Neural cell (in vitro differentiated cells): ENCODE data around the gene INPP5E. TPM values are rescaled to one million over a fixed set of nuclear protein-coding genes. Genes with fewer than 3 reads are reported as not detected.

Source experiments
- H2AFZ ChIP-seq: fragments of 200-600, 300-800 bp; sonication (generic), shearing (Covaris generic); 2 replicates; pipeline ENCODE4 v1.6.0; 2014; ENCODE audit warnings: low read depth, mild to moderate bottlenecking, antibody characterized with exemption, low read length, moderate library complexity
- H3F3A ChIP-seq: fragments of 200-600 bp; shearing (Covaris generic); 2 replicates; pipeline ENCODE4 v1.6.1; 2016; ENCODE audit warnings: mild to moderate bottlenecking, moderate library complexity, mixed read lengths, antibody characterized with exemption, low read length; ENCODE audit not compliant: insufficient read depth, poor library complexity, severe bottlenecking
- H3K27ac ChIP-seq: fragments of 200-600, 300-800 bp; sonication (generic), shearing (Covaris generic); 2 replicates; pipeline ENCODE4 v1.5.1; 2014; ENCODE audit warnings: mild to moderate bottlenecking, low read length, moderate library complexity
- H3K27me3 ChIP-seq: fragments of 300-800, 200-600 bp; sonication (generic), shearing (Covaris generic); 2 replicates; pipeline ENCODE4 v1.6.0; 2014; ENCODE audit warnings: mild to moderate bottlenecking, low read depth, low read length, moderate library complexity; ENCODE audit not compliant: insufficient read depth
- H3K36me3 ChIP-seq: fragments of 300-800, 200-600 bp; sonication (generic), shearing (Covaris generic); 2 replicates; pipeline ENCODE4 v1.5.1; 2014; ENCODE audit warnings: mild to moderate bottlenecking, antibody characterized with exemption, low read length, moderate library complexity; ENCODE audit not compliant: insufficient read depth
- H3K4me2 ChIP-seq: fragments of 300-800, 200-600 bp; sonication (generic), shearing (Covaris generic); 2 replicates; pipeline ENCODE4 v1.6.0; 2014; ENCODE audit warnings: mild to moderate bottlenecking, low read length
- H3K4me3 ChIP-seq: fragments of 300-800, 200-600 bp; sonication (generic), shearing (Covaris generic); 2 replicates; pipeline ENCODE4 v1.5.1; 2014; ENCODE audit warnings: mild to moderate bottlenecking, low read length, moderate library complexity
- H3K79me2 ChIP-seq: fragments of 200-600 bp; shearing (Covaris generic); replicated peaks from 2 replicates; pipeline ENCODE4 v1.6.0; 2014; ENCODE audit warnings: mild to moderate bottlenecking, low read length, moderate library complexity; ENCODE audit not compliant: insufficient read depth
- H3K9ac ChIP-seq: fragments of 300-800, 200-600 bp; sonication (generic), shearing (Covaris generic); 2 replicates; pipeline ENCODE4 v1.6.1; 2016; ENCODE audit warnings: mild to moderate bottlenecking, low read length, mixed read lengths
- H3K9me2 ChIP-seq: fragments of 200-600 bp; shearing (Covaris generic); 2 replicates; pipeline ENCODE4 v1.6.1; 2016; ENCODE audit warnings: mild to moderate bottlenecking, low read length, mixed read lengths; ENCODE audit not compliant: insufficient read depth
- H3K9me3 ChIP-seq: fragments of 200-600, 300-800 bp; sonication (generic), shearing (Covaris generic); 2 replicates; pipeline ENCODE4 v1.6.1; 2016; ENCODE audit warnings: mild to moderate bottlenecking, mixed run types, low read length, moderate library complexity, mixed read lengths
- H4K20me1 ChIP-seq: fragments of 200-600 bp; shearing (Covaris generic); 2 replicates; pipeline ENCODE4 v1.6.1; 2016; ENCODE audit warnings: mild to moderate bottlenecking, mixed run types; ENCODE audit not compliant: insufficient read depth
- CTCF ChIP-seq: fragments of 450-650 bp; IDR thresholded peaks from 2 replicates; pipeline ENCODE4 v1.5.1; 2014; ENCODE audit warnings: antibody characterized with exemption, mild to moderate bottlenecking, moderate library complexity; ENCODE audit not compliant: poor library complexity, severe bottlenecking
- EP300 ChIP-seq: fragments of 450-650 bp; conservative IDR thresholded peaks from 2 replicates; pipeline ENCODE4 v1.6.1; 2014; ENCODE audit warnings: antibody characterized with exemption, mild to moderate bottlenecking, moderate library complexity; ENCODE audit not compliant: poor library complexity, severe bottlenecking
- EZH2 ChIP-seq: fragments of 200-600, 300-800 bp; shearing (Covaris generic), sonication (generic); IDR thresholded peaks from 2 replicates; pipeline ENCODE4 v1.6.1; 2014; ENCODE audit warnings: antibody characterized with exemption, low read length, borderline replicate concordance, mild to moderate bottlenecking; ENCODE audit not compliant: insufficient read depth, poor library complexity, severe bottlenecking
- MXI1 ChIP-seq: fragments of 450-650 bp; conservative IDR thresholded peaks from 2 replicates; pipeline ENCODE4 v1.6.1; 2014; ENCODE audit warnings: antibody characterized with exemption, mild to moderate bottlenecking; ENCODE audit not compliant: poor library complexity, severe bottlenecking
- POLR2AphosphoS5 ChIP-seq: IDR thresholded peaks from 2 replicates; pipeline ENCODE4 v1.6.1; 2012
- RAD21 ChIP-seq: fragments of 450-650 bp; conservative IDR thresholded peaks from 2 replicates; pipeline ENCODE4 v1.6.1; 2014; ENCODE audit warnings: antibody characterized with exemption, mild to moderate bottlenecking, moderate library complexity
- REST ChIP-seq: IDR thresholded peaks from 2 replicates; pipeline ENCODE4 v1.6.1; 2012; ENCODE audit warnings: borderline replicate concordance
- SMC3 ChIP-seq: fragments of 450-650 bp; conservative IDR thresholded peaks from 2 replicates; pipeline ENCODE4 v1.6.1; 2014; ENCODE audit warnings: antibody characterized with exemption, mild to moderate bottlenecking, moderate library complexity; ENCODE audit not compliant: poor library complexity
- TAF1 ChIP-seq: IDR thresholded peaks from 2 replicates; pipeline ENCODE4 v1.6.1; 2012; ENCODE audit warnings: low read depth
- polyA plus RNA-seq: library from polyadenylated mRNA; depleted of rRNA; stranded (reverse); fragments of >200 nt; gene quantifications from 2 replicates; pipeline ENCODE4 v1.2.3, GENCODE V29; 2014

The INPP5E gene
- polyA plus RNA-seq, 1 donor from 2014 or later, result 17.9 TPM

GRCh38 chr9:136424750-136425362 is 14.8 kb downstream of the INPP5E start:
- no peaks in the 10 kb centered on the region for H4K20me1 ChIP-seq
- no peaks in the 10 kb centered on the region for H3F3A ChIP-seq
- no peak overlapping the region for H3K27ac ChIP-seq
- H3K27me3 ChIP-seq, result no peaks in the 10 kb centered on the region
- no peaks in the 10 kb centered on the region for H3K9me3 ChIP-seq
- no peak overlapping the region for H3K4me3 ChIP-seq
- H3K9ac ChIP-seq, result no peak overlapping the region
- H2AFZ ChIP-seq, result no peak overlapping the region
- H3K79me2 ChIP-seq, result no peaks in the 10 kb centered on the region
- H3K4me2 ChIP-seq, result no peak overlapping the region
- TF ChIP-seq EZH2, result no peak
- no peak for TF ChIP-seq SMC3
- no peak for TF ChIP-seq MXI1
- no peak for TF ChIP-seq TAF1
- no peak for TF ChIP-seq CTCF
- no peak for TF ChIP-seq EP300
- no peak for TF ChIP-seq RAD21
- TF ChIP-seq POLR2AphosphoS5, result no peak
- TF ChIP-seq REST, result no peak
- H3K36me3 ChIP-seq, result no peaks in the 10 kb centered on the region
- H3K9me2 ChIP-seq, result no peaks in the 10 kb centered on the region

GRCh38 chr9:136423432-136424146 is 16.1 kb downstream of the INPP5E start:
- Histone ChIP-seq H3K27me3 (no peaks in the 10 kb centered on the region), H3K4me3 (no peak overlapping the region), H2AFZ (no peak overlapping the region), H3K36me3 (no peaks in the 10 kb centered on the region), H4K20me1 (no peaks in the 10 kb centered on the region), H3K4me2 (no peak overlapping the region), H3F3A (no peaks in the 10 kb centered on the region), H3K9me3 (no peaks in the 10 kb centered on the region), H3K9me2 (no peaks in the 10 kb centered on the region), H3K79me2 (no peaks in the 10 kb centered on the region), H3K9ac (no peak overlapping the region), H3K27ac (no peak overlapping the region)
- no peak for TF ChIP-seq SMC3
- TF ChIP-seq POLR2AphosphoS5, result no peak
- no peak for TF ChIP-seq RAD21
- TF ChIP-seq EP300, result no peak
- TF ChIP-seq CTCF, result no peak
- TF ChIP-seq EZH2, result no peak
- TF ChIP-seq MXI1, result no peak
- no peak for TF ChIP-seq REST
- TF ChIP-seq TAF1, result no peak
